ENCODE measurements around the gene ACSS1. TPM values are rescaled to one million over a fixed set of nuclear protein-coding genes. Genes with fewer than 3 reads are reported as not detected.

Gene ACSS1
- total RNA-seq, 2 donors from 2014 or later: 73.8 to 83.8 TPM

DNA sequence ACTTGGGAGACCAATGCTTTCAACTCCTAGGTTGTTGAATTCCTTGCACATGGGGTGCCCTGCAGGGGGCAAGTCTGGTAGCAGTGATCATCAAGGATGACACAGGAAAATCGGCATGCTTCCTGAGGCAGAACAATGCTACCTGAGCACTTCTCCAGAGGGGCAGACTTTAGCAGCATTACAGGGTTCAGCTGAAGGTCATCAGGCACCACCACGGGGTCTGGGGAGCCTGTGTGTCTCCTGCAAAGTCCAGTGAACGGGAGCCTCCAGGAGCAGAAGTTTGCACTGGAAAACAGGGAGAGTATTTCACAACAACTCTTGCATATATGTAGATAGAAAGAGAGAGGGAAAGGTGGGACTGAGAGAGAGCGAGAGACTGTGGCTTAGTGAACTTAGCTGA lies 13.8 kb upstream of the ACSS1 start:
- no peaks in the 10 kb centered on the region for H3K9me3 ChIP-seq
- intact Hi-C loops (cut with DNase I): loop anchor here (10.0 kb wide), 1 partner anchor 113 kb away; no protein-coding TSS in a partner anchor
- 32 to 56% methylated on average over 4 of the region's 4 CpGs for WGBS, 2 donors
- H3K4me1 ChIP-seq: peaks cover 3% of the 10 kb centered on the region
- no peak overlapping the region for H3K27ac ChIP-seq
- TF ChIP-seq POLR2A (IDR thresholded peaks at IDR 0.05): no peak
- TF ChIP-seq, protein P1, sequence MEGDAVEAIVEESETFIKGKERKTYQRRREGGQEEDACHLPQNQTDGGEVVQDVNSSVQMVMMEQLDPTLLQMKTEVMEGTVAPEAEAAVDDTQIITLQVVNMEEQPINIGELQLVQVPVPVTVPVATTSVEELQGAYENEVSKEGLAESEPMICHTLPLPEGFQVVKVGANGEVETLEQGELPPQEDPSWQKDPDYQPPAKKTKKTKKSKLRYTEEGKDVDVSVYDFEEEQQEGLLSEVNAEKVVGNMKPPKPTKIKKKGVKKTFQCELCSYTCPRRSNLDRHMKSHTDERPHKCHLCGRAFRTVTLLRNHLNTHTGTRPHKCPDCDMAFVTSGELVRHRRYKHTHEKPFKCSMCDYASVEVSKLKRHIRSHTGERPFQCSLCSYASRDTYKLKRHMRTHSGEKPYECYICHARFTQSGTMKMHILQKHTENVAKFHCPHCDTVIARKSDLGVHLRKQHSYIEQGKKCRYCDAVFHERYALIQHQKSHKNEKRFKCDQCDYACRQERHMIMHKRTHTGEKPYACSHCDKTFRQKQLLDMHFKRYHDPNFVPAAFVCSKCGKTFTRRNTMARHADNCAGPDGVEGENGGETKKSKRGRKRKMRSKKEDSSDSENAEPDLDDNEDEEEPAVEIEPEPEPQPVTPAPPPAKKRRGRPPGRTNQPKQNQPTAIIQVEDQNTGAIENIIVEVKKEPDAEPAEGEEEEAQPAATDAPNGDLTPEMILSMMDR (IDR thresholded peaks at IDR 0.05): no peak
- no peak for DNase-seq
- no peaks in the 10 kb centered on the region for H3K27me3 ChIP-seq
- no peaks in the 10 kb centered on the region for H3K36me3 ChIP-seq (replicated peaks in 1 of 2; ENCODE audit: insufficient read depth in 1 of 2, low read depth in 2 of 2)
- ATAC-seq: no peak
- no peak overlapping the region for H3K4me3 ChIP-seq

DNA sequence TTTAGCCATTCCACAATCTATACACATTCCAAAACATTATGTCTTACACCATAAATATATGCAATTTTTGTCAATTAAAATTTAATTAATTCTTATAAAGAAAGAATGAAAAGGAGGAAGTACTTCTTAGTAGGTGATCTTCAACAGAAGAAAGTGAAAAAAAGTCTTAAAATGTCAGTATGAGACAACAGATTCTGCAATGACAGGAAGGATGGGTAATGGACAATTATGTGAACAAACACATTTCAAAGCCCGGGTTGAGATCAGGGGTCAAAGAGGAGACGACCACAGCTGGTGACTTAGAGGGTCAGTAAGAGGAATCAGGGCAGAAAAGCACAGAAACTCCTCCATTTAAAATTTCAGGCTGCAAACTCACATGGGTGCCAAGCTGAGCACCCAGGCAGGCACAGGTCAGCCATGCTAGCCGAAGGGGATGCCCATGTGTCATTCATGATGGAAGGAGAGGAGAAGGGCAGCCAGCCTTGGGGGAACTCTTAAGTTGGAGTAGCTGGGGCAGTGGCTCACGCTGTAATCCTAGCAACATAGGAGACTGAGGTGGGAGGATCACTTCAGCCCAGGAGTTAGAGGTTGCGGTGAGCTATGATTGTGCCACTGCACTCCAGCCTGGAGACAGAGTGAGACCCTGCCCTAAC lies 13.0 kb upstream of the ACSS1 start:
- no peak for ATAC-seq
- WGBS, 2 donors: 55 to 61% methylated on average over 5 of the region's 5 CpGs
- intact Hi-C loops (cut with DNase I): loop anchor here (10.0 kb wide), 1 partner anchor 114 kb away; no protein-coding TSS in a partner anchor
- Histone ChIP-seq H3K9me3 (no peaks in the 10 kb centered on the region), H3K27me3 (no peaks in the 10 kb centered on the region), H3K27ac (no peak overlapping the region), H3K36me3 (replicated peaks in 1 of 2; ENCODE audit: insufficient read depth in 1 of 2, low read depth in 2 of 2) (no peaks in the 10 kb centered on the region), H3K4me3 (no peak overlapping the region), H3K4me1 (peaks cover 6% of the 10 kb centered on the region)
- no peak for DNase-seq
- no peak for TF ChIP-seq POLR2A (IDR thresholded peaks at IDR 0.05)
- TF ChIP-seq, protein P1 (IDR thresholded peaks at IDR 0.05): no peak

DNA sequence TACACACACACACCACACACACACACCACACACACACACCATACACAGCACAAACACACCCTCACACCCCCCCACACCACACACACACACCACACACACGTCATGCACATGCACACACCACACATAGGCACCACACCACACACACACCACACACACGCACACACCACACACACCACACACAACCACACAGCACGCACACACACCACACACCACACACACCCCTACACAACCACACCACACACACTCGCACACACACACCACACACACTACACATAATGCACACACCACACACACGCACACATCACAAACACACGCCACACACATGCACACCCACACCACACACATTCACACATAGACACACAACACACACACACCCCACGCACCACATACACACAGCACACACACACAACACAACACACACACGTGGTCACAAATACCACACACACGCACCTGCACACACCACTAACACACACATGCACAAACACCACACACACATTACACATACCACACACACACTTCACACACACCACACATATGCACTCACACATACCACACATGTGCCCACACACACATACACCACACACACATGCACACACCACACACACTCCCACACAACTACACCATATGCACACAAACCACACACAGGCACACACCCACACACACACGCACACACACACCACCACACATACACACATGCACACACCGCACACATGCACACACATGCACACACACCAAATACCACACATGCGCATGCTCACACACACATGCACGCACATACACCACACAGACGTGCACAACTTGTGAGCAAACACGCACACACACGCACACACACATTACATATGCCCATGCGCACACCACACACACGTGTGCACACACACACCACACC lies 9.4 kb upstream of the ACSS1 start:
- TF ChIP-seq POLR2A (IDR thresholded peaks at IDR 0.05): no peak
- TF ChIP-seq, protein P1 (IDR thresholded peaks at IDR 0.05): no peak
- H3K27me3 ChIP-seq: no peaks in the 10 kb centered on the region
- DNase-seq (peak in 1 of 4 donors; percentile 8), ATAC-seq (no peak)
- H3K9me3 ChIP-seq: no peaks in the 10 kb centered on the region
- intact Hi-C loops (cut with DNase I): no loop called here
- H3K4me3 ChIP-seq: no peak overlapping the region
- H3K4me1 ChIP-seq: peaks cover 16% of the 10 kb centered on the region
- WGBS, 2 donors: 85 to 86% methylated on average over 18 of the region's 18 CpGs
- H3K27ac ChIP-seq: no peak overlapping the region
- H3K36me3 ChIP-seq (replicated peaks in 1 of 2; ENCODE audit: insufficient read depth in 1 of 2, low read depth in 2 of 2): no peaks in the 10 kb centered on the region

DNA sequence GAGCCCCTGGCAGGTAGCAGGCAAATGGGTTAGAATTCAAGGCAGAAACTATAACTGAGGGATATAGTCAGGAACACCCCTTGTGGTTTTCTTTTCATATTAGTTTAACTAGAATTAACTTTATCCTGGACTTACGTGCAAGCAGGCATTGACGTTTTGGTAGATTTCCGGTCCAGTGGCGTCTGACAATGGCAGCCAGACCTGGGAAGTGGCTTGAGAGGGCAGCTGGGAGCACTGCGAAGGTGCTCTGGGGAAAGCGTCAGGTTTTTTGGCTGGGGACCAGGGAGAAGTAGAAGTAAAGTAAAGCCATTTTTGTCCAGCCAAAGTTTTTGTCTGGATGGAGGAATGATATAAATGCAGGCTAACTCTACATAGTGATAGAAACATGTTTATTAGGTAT lies 8.4 kb upstream of the ACSS1 start:
- Histone ChIP-seq H3K27ac (peak overlapping the region in 1 of 4 donors; percentile 18), H3K4me3 (no peak overlapping the region), H3K27me3 (no peaks in the 10 kb centered on the region), H3K36me3 (replicated peaks in 1 of 2; ENCODE audit: insufficient read depth in 1 of 2, low read depth in 2 of 2) (no peaks in the 10 kb centered on the region), H3K4me1 (peaks cover 26% of the 10 kb centered on the region), H3K9me3 (no peaks in the 10 kb centered on the region)
- DNase-seq: peak; percentile 52 to 76 (median 62)
- peak; percentile 20 for ATAC-seq
- TF ChIP-seq POLR2A (IDR thresholded peaks at IDR 0.05): no peak
- TF ChIP-seq, protein P1 (IDR thresholded peaks at IDR 0.05): no peak
- intact Hi-C loops (cut with DNase I): no loop called here
- WGBS, 2 donors: 19 to 35% methylated on average over 6 of the region's 6 CpGs

Data from body of pancreas (tissue), 4 donors.